Activated CD4-positive, alpha-beta T cell treated with anti-CD3 and anti-CD28 coated beads, Interleukin-2, amount 10 ng/mL, durations not matched to agents 24 days and 14 days (primary cell): ENCODE data around the gene PGBD5. TPM values are rescaled to one million over a fixed set of nuclear protein-coding genes. Genes with fewer than 3 reads are reported as not detected.
"Not testable (repeated sequence)": the region's sequence is repeated elsewhere in the genome, so short reads cannot be mapped to it uniquely, and the experiment has no call there.

Experiments
- DNase-seq: peaks from one replicate; pipeline ENCODE4 v3.0.0; 2022
- H3K27ac Mint-ChIP-seq: one replicate; pipeline ENCODE4 v1.8.0; 2022; ENCODE audit warnings: mild to moderate bottlenecking, mixed read lengths
- H3K27me3 Mint-ChIP-seq: one replicate; pipeline ENCODE4 v1.8.0; 2022; ENCODE audit warnings: mixed read lengths
- H3K36me3 Mint-ChIP-seq: one replicate; pipeline ENCODE4 v1.8.0; 2022; ENCODE audit warnings: low read depth, mild to moderate bottlenecking, mixed read lengths
- H3K4me1 Mint-ChIP-seq: one replicate; pipeline ENCODE4 v1.8.0; 2021; ENCODE audit warnings: mixed read lengths
- H3K4me3 Mint-ChIP-seq: one replicate; pipeline ENCODE4 v1.8.0; 2022; ENCODE audit warnings: mild to moderate bottlenecking, moderate library complexity, mixed read lengths
- H3K9me3 Mint-ChIP-seq: one replicate; pipeline ENCODE4 v1.8.0; 2021; ENCODE audit warnings: mixed read lengths
- intact Hi-C: fragments of 100-400 bp; cut with micrococcal nuclease; formaldehyde crosslinking; loops from one replicate; pipeline ENCODE4 v1.15.1; 2023
- total RNA-seq: library from RNA; stranded (reverse); gene quantifications from 2 replicates; pipeline ENCODE4 v1.2.3, GENCODE V29; 2022

Gene PGBD5
- total RNA-seq, 1 donor from 2014 or later = 0.09 TPM

DNA sequence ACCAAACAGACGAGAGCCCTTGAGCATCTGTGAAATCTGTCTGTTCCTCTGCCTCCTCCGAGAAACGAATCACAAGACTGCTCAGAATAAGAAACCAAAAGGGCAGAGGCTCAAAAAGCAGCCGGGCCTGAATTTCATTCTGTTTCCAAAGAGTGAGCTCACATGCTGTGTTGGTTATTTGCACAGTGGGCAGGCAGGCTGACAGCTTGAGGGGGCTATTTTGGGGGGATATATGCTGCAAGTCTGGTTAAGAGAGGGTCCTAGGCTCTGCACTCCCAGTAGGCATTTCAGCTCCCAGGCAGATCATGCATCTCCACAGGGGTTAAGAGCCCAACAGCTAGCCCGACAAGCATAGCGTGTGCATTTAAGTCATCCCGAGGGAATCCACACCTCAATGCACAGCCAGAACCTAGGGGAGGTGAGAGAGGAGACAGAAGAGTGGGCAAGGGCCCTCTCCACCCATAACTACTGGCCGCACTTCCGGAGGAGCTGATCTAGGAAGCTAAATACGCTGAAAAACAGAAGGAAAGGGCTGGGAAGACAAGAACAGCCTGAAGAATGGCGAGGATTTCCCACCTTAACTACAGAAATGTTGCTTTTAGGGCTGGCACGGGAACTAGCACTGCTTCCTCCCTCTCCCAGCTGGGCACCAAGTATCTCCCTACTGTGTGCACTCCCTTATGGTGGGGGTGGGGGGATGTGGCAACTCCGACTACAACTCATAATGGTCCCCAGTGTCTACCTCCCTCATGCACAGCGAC, 3.7 kb downstream of the PGBD5 start:
- H3K27ac Mint-ChIP-seq = no peak overlapping the region
- H3K36me3 Mint-ChIP-seq = peaks cover 4% of the 10 kb centered on the region
- H3K4me3 Mint-ChIP-seq = no peak overlapping the region
- H3K4me1 Mint-ChIP-seq = peaks cover 13% of the 10 kb centered on the region
- H3K27me3 Mint-ChIP-seq = peaks cover 50% of the 10 kb centered on the region
- intact Hi-C loops = no loop called here
- no peak for DNase-seq
- peaks cover 9% of the 10 kb centered on the region for H3K9me3 Mint-ChIP-seq

- H3K4me1 Mint-ChIP-seq = peaks cover 8% of the 10 kb centered on the region
- H3K9me3 Mint-ChIP-seq = peaks cover 3% of the 10 kb centered on the region
- H3K36me3 Mint-ChIP-seq = no peaks in the 10 kb centered on the region
- H3K27ac Mint-ChIP-seq = no peak overlapping the region
- H3K4me3 Mint-ChIP-seq = no peak overlapping the region
- intact Hi-C loops = no loop called here
- no peak for DNase-seq
- peaks cover 44% of the 10 kb centered on the region for H3K27me3 Mint-ChIP-seq
Observed at GRCh38 chr1:230421481-230421880, 4.7 kb downstream of the PGBD5 start.

GRCh38 chr1:230420372-230420771, 5.8 kb downstream of the PGBD5 start:
- H3K9me3 Mint-ChIP-seq = not testable (repeated sequence)

DNA sequence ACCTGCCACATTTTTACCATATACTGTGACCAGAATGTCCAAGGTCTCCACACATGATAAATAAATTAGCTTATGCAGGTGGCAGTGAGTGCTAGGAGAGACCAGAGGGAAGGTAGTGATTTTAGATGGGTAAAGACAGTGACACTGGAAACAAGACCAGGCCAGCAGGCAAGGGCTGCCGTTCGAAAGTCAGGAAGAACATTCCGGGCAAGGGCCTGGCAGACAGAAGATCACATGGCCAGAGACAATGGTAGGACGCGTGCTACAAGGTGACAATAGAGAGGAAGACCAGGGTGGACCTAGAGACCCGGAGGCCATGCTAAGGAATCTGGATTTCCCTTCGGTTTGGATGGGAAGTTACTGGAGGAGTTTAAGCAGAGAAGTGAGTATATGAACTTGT, 9.7 kb downstream of the PGBD5 start:
- DNase-seq = no peak
- Mint-ChIP-seq H3K4me3 (no peak overlapping the region), H3K36me3 (no peaks in the 10 kb centered on the region), H3K4me1 (no peaks in the 10 kb centered on the region), H3K27me3 (peaks cover 12% of the 10 kb centered on the region), H3K27ac (no peak overlapping the region), H3K9me3 (peaks cover 3% of the 10 kb centered on the region)
- intact Hi-C loops = no loop called here

More at GRCh38 chr1:230420372-230420771, 5.8 kb downstream of the PGBD5 start:
- H3K27me3 Mint-ChIP-seq = peaks cover 44% of the 10 kb centered on the region
- H3K4me3 Mint-ChIP-seq, H3K27ac Mint-ChIP-seq, H3K4me1 Mint-ChIP-seq, intact Hi-C loops, DNase-seq, H3K36me3 Mint-ChIP-seq: not testable (repeated sequence)

DNA sequence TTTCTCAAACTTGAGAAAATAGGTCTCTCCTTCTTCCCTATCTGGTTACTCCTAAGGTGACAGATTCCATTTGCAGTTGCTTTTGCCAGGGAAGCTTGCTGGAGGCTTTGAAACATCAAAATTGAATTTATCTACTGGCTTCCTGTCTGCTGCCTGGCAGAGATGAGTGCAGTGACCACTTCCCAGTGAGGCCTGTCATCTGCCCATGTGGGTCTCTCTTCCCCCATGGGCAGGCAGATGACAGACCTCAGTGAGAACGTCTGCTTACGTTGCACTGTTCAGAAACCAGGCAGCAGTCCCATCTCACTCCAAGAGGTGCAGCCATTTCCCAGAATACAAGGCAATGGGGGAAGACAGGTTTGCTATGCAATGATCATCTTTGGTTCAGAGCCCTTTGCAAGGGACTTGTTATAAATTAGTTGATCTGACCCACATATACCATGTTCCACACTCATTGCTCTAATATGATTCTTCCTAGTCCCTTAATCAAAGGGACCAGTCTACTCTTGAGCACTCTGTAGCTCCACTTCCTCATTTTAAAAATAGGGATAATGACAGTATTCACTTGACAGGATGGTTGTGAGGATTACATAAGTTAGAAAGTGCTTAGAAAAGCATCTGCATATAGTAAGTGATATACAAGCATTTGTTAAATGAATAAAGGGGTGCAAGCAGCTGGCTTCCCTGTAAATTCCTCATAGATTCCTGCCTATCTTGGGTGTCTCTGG, 10.6 kb downstream of the PGBD5 start:
- Mint-ChIP-seq H3K4me3 (no peak overlapping the region), H3K27me3 (peaks cover 9% of the 10 kb centered on the region), H3K27ac (no peak overlapping the region), H3K9me3 (peaks cover 3% of the 10 kb centered on the region), H3K36me3 (no peaks in the 10 kb centered on the region), H3K4me1 (no peaks in the 10 kb centered on the region)
- intact Hi-C loops = no loop called here
- DNase-seq = no peak

- H3K4me3 Mint-ChIP-seq = no peak overlapping the region
- H3K36me3 Mint-ChIP-seq = no peaks in the 10 kb centered on the region
- H3K4me1 Mint-ChIP-seq = no peaks in the 10 kb centered on the region
- intact Hi-C loops = no loop called here
- peaks cover 3% of the 10 kb centered on the region for H3K9me3 Mint-ChIP-seq
- no peak for DNase-seq
- H3K27me3 Mint-ChIP-seq = peaks cover 9% of the 10 kb centered on the region
- no peak overlapping the region for H3K27ac Mint-ChIP-seq
Observed at GRCh38 chr1:230414694-230415093, 11.4 kb downstream of the PGBD5 start.

DNA sequence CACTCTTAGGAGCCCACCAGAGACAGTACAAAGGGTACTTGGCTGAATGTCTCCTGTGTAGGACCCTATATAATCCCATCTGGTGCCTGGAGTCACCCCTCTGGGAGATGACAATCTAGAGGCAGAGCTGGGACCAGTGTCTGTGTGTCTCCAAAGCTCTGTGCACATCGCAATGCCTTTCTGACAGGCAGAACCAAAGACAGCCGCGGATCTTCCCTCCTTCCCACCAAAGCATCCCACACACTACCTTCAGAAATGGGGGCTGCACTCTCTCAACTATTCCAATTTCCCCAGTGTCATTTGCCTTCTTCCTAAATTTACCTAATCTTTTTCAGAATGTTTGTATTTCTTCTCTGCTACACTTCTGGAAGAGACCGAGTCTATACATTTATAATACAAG, 12.0 kb downstream of the PGBD5 start:
- DNase-seq = no peak
- Mint-ChIP-seq H3K27me3 (peaks cover 12% of the 10 kb centered on the region), H3K4me3 (no peak overlapping the region), H3K4me1 (no peaks in the 10 kb centered on the region), H3K27ac (no peak overlapping the region), H3K36me3 (no peaks in the 10 kb centered on the region), H3K9me3 (peaks cover 2% of the 10 kb centered on the region)
- intact Hi-C loops = no loop called here

DNA sequence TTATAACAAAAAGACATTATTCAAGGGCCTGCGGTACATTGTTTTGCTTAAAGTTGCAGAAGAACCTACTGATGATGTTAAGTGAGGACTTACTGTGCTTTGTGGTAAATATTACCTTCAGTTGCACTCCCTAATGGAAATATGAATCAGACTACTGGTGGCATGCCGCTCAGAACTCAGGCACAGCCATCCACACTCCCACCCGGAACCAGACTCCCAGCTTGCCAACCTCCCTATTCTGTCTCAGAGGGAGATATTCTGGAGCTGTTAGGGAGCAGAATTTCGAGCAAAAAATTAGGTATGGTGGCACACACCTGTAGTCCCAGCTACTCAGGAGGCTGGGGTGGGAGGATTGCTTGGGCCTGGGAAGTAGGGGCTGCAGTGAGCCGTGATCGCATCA, 13.1 kb downstream of the PGBD5 start:
- DNase-seq = no peak
- no peak overlapping the region for H3K4me3 Mint-ChIP-seq
- H3K27ac Mint-ChIP-seq = no peak overlapping the region
- no peaks in the 10 kb centered on the region for H3K4me1 Mint-ChIP-seq
- no peaks in the 10 kb centered on the region for H3K9me3 Mint-ChIP-seq
- H3K36me3 Mint-ChIP-seq = no peaks in the 10 kb centered on the region
- peaks cover 12% of the 10 kb centered on the region for H3K27me3 Mint-ChIP-seq
- intact Hi-C loops = no loop called here

DNA sequence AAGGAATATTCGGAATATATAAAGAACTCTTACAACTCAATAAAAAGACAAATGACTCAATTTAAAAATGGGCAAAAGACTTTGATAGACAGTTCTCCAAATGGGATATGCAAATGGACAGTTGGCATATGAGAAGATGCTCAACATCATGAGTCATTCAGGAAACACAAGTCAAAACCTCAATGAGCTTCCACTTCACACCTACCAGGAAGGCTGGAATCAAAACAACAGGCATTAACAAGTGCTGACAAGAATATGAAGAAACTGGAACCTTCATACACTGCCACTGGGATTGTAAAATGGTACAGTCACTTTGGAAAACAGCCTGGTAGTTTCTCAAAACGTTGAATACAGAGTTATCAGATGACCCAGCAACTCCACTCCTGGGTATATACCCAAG, 17.2 kb downstream of the PGBD5 start:
- peaks cover 9% of the 10 kb centered on the region for H3K27me3 Mint-ChIP-seq
- H3K27ac Mint-ChIP-seq = no peak overlapping the region
- H3K4me3 Mint-ChIP-seq = no peak overlapping the region
- intact Hi-C loops = no loop called here
- no peak for DNase-seq
- no peaks in the 10 kb centered on the region for H3K4me1 Mint-ChIP-seq
- no peaks in the 10 kb centered on the region for H3K36me3 Mint-ChIP-seq
- no peaks in the 10 kb centered on the region for H3K9me3 Mint-ChIP-seq

- Mint-ChIP-seq H3K9me3 (no peaks in the 10 kb centered on the region), H3K27me3 (peaks cover 9% of the 10 kb centered on the region), H3K36me3 (no peaks in the 10 kb centered on the region), H3K27ac (no peak overlapping the region), H3K4me3 (no peak overlapping the region), H3K4me1 (no peaks in the 10 kb centered on the region)
- no peak for DNase-seq
- intact Hi-C loops = no loop called here
Observed at GRCh38 chr1:230407351-230407750, 18.8 kb downstream of the PGBD5 start.

DNA sequence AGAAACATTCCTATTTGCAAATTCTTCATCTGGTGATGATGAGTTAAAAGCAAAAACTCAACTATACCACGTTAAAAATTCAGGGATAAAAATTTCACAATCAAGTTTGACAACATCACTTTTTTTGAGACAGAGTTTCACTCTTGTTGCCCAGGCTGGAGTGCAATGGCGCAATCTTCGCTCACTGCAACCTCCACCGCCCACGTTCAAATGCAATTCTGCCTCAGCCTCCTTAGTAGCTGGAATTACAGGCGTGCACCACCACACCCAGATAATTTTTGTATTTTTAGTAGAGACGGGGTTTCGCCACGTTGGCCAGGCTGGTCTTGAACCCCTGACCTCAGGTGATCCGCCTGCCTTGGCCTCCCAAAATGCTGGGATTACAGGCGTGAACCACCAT, 19.4 kb downstream of the PGBD5 start:
- H3K9me3 Mint-ChIP-seq, intact Hi-C loops, DNase-seq, H3K27ac Mint-ChIP-seq, H3K4me1 Mint-ChIP-seq, H3K4me3 Mint-ChIP-seq, H3K27me3 Mint-ChIP-seq, H3K36me3 Mint-ChIP-seq: not testable (repeated sequence)

DNA sequence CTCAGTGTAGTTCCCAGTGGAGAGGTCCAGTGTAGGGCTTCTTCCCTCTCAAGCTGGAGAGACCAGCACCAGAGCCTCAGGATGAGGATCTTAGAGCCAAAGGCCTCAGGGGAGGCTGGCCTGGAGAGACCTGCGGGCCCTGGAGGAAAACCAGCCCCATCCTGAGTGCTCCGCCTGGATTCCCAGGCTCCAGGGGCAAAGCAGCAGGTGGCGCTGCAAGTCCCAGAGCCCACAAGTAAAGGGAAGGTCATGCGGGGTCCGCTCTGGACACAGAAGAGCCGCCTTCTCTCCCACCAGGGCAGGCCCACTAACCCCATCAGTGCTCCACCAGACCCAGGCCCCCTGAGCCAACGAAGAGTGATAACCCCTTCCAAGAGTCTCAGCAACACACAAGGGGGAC, 22.7 kb downstream of the PGBD5 start:
- H3K36me3 Mint-ChIP-seq = no peaks in the 10 kb centered on the region
- H3K9me3 Mint-ChIP-seq = no peaks in the 10 kb centered on the region
- intact Hi-C loops = no loop called here
- no peak overlapping the region for H3K27ac Mint-ChIP-seq
- no peak overlapping the region for H3K4me3 Mint-ChIP-seq
- no peaks in the 10 kb centered on the region for H3K27me3 Mint-ChIP-seq
- H3K4me1 Mint-ChIP-seq = no peaks in the 10 kb centered on the region
- no peak for DNase-seq

DNA sequence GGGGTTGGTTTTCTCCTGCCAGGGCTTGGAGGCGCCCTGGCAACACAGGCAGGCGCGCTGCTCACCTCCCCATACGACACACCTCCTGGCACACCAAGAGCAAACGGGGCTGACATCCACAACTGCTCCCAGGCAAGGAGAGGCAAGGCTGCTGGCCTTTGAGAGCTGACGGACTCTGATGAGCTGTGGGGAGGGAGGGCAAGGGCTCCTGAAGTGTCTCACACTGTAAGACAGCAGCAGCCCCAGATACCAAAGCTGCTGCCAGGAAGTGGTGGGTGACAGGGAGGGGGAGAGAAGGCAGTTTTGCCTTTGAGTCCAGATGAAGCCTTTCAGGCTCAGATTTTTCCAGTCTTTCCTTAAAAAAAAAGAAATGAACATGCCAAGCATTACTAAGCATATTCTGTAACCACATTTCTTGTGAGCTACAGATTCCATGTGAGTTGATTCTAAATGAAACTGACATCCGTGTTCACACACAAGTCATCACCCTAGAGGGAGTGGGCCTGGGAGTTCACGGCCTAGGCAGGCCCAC, 24.3 kb downstream of the PGBD5 start:
- no peaks in the 10 kb centered on the region for H3K4me1 Mint-ChIP-seq
- no peaks in the 10 kb centered on the region for H3K27me3 Mint-ChIP-seq
- no peaks in the 10 kb centered on the region for H3K9me3 Mint-ChIP-seq
- no peak for DNase-seq
- H3K36me3 Mint-ChIP-seq = no peaks in the 10 kb centered on the region
- intact Hi-C loops = no loop called here
- H3K27ac Mint-ChIP-seq = no peak overlapping the region
- H3K4me3 Mint-ChIP-seq = no peak overlapping the region

GRCh38 chr1:230401101-230401500, 25.0 kb downstream of the PGBD5 start:
- H3K4me1 Mint-ChIP-seq = no peaks in the 10 kb centered on the region
- no peaks in the 10 kb centered on the region for H3K36me3 Mint-ChIP-seq
- no peaks in the 10 kb centered on the region for H3K9me3 Mint-ChIP-seq
- intact Hi-C loops = no loop called here
- H3K27ac Mint-ChIP-seq = no peak overlapping the region
- no peak for DNase-seq
- no peaks in the 10 kb centered on the region for H3K27me3 Mint-ChIP-seq
- no peak overlapping the region for H3K4me3 Mint-ChIP-seq
